HG02678 (cell line): ENCODE results near the gene GPR17.

Experiments used
- ATAC-seq: cut with Tn5 transposase; IDR thresholded peaks from one replicate; pipeline ENCODE4 v1.9.1; 2021; ENCODE audit warnings: mild to moderate bottlenecking, moderate library complexity; ENCODE audit not compliant: unreplicated experiment

Gene GPR17

DNA sequence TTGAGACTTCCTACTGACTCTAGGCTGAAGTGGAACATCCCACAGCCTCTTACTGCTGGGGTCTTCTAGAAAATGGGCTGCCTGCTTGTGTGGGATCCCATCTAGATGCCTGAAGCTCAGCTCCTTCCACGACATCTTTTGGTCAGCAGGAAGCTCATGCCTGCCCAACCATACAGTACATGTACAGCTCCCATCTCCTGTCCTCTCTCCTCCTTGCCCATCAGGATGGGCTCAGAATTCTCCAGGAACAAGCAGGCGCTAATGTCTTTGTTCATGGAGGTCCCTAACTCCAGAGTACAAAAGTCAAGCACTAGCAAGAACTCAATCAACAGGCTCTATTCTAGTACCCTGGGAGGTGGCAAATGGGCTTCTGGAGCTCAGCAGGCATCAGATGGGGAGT is 31.7 kb upstream of the GPR17 start:
- no peak for ATAC-seq

DNA sequence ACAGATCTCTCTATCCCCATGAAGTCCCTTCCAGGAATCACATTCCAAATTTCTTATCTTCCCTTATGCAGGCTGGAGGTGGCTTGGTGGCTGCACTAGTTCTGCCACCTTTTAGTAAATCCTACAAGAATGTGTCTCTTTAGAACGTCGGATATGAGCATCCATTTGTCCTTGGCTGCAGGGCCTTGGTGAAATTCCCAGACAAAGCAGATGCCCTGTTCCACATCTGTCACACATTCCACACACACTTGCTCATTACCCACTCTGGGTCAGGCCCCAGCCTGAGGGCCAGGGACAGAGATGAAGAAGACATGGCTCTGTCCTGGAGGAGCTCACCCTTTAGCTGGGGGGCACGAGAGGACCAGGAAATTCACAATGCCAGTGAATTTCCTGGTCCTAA is 31.2 kb upstream of the GPR17 start:
- ATAC-seq: no peak

DNA sequence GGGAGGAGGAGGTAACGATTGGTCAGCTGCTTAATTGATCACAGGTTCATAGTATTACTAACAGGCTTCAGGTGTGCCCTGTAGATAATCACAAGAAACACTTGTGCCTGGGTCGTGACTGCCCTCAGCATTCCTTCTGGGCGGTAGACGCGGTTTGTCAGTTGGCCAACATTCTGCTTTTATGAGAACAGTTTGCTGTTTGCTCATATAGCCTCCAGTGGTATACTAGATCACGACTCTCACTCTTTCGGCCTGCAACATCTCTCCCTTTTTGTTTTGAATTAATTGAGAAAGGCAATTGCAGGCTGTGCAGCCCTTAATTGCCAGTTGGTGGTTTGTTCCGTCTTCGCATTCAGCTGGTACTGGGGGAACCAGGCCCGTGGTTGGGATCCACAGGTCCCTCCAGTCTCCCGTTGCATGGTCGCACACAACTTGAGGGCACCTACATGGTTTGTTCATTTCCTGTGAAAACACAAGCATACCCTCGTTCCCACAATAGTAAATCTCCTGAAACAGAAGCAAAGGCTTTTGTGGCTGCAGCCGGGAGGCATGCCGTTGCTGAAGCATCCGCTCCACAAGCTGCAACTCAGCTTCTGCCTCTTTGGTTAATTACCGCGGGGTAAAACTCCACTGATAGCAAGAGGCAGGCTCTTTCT is 30.3 kb upstream of the GPR17 start:
- no peak for ATAC-seq

DNA sequence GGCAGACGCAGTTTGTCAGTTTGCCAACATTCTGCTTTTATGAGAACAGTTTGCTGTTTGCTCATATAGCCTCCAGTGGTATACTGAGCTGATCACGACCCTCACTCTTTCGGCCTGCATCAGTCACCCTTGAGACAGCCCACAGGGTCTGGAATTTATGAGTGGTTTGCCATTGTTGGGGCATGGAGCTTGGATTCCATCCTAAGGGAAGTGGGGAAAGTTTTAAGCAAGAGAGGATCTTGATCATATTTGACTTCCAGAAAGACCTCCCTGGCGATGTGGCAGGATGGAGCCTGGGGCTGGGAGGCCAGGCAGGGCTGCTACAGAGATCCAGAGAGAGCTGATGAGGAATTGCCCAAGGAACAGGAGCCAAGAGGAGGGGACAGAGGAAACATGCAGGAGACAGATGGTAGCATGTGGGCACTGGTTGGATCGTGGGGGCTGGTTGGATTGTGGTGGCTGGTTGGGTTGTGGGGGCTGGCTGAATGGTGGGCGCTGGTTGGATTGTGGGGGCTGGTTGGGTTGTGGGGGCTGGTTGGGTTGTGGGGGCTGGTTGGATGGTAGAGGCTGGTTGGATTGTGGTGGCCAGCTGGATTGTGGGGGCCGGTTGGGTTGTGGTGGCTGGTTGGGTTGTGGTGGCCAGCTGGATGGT is 27.3 kb upstream of the GPR17 start:
- no peak for ATAC-seq

DNA sequence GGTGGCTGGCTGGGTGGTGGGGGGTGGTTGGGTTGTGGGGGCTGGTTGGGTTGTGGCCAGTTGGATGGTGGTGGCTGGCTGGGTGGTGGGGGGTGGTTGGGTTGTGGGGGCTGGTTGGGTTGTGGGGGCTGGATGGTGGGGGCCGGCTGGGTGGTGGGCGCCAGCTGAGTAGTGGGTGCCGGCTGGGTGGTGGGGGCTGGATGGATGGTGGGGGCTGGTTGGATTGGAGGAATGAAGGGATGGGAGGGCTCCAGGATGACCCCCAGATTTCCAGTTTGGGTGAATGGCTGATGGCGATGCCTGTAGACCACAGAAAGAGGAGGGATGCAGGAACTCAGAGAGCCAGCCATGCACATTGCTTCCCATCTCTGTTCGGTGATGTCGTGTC is 26.8 kb upstream of the GPR17 start:
- no peak for ATAC-seq

DNA sequence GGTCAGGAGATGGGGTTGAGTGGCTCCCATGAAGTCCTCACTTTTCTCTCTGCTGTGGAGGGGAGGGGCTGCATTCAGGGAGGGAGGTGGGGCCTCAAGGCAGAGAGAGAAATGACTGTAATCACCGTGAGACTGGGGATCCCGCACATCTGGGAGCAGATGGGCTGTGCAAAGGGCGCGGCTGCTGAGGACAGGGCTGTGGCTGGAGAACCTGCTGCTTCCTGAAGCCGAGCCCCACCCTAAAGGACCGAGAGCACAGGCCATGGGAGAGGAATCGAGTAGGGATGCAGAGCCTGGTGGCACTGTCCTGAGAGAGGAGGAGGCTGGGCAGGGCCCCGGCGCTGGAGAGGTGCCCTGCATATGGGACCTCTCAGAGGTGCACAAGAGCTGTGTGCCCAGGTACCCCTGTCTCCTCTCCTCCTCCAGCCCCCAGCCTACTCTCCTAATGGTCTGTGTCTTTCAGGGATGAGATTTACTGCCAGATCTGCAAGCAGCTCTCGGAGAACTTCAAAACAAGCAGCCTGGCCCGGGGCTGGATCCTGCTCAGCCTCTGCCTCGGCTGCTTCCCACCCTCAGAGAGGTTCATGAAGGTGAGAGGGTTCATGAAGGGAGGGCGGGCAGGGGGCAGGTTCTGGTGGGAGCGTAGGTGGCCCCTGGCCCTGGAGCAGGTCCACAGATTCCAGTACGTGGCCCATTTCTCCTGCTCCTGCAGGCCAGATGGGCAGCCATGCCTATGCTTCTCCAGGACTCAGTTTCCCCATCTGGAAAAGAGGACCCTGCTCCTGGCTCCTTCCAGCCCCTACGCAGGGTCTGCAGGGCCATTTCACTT is 25.9 kb upstream of the GPR17 start:
- ATAC-seq: no peak

DNA sequence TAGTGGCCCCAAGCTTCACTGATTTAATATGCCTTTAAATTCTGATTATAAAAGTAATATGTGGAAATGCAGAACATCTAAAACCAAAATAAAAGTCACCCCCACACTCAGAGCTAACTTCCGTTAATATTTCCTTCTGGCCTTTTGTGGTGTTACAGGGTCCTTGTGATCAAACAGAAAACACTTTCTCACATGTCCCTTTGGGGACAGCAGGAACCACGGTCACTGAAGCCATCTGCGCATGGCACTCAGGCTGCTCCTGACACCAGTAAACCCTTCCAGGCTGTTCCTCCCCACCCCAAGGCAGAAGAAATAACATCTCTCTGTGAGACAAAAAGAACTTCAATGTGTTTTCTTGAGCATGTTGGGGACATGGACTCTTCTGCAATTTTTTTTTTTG is 25.1 kb upstream of the GPR17 start:
- no peak for ATAC-seq

DNA sequence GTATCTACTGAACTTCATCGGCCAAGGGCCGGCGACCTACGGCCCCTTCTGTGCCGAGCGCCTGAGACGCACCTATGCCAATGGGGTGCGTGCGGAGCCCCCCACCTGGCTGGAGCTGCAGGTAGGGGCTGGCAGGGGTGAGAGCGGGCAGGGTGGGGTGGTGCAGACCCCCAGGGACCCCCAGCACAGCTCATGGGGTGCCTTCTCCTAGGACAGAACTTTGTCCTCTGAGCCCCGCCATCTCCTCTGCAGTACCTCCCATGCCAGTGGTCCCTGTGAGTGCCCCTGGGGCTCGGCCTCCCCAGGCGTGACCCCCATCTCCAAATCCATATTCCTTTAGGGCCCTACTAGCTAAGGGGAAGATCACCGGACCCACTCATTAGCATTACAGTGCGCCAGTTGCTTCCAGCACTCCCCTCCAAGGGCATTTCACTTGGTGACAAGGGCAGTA is 23.9 kb upstream of the GPR17 start:
- no peak for ATAC-seq

DNA sequence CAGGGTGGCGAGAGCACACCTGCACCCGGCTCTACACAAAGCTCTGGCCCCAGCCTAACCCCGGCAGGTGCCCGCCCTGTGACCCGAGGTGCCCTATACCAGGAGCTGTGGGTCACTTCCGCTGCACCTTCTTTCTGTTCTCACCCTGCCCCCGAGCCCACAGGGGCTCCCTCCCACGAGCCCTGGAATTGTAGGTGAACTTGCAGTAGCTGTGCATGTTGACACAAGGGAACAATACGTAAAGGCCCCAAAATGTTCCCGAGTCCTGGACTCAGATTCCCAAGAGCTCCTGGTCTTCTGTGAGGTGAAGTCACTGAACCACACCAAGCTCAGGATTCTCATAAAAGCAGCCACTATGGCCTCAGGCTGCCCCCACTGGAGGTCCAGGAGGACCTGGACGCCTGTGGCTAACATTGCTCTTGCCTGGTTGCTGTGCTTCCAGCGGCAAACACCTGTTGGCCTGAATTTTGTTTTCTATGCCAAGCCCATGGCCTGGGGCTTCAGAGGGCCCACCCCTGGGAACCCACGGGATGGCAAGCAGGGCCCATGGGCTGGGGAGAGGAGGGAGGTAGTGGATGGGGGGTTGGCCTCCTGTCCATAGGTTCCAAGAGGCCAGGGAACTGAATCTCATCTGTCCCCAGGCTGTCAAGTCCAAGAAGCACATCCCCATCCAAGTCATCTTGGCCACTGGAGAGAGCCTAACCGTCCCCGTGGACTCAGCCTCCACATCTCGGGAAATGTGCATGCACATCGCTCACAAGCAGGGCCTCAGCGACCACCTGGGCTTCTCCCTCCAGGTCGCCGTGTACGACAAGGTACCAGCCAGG is 23.2 kb upstream of the GPR17 start:
- ATAC-seq: no peak

DNA sequence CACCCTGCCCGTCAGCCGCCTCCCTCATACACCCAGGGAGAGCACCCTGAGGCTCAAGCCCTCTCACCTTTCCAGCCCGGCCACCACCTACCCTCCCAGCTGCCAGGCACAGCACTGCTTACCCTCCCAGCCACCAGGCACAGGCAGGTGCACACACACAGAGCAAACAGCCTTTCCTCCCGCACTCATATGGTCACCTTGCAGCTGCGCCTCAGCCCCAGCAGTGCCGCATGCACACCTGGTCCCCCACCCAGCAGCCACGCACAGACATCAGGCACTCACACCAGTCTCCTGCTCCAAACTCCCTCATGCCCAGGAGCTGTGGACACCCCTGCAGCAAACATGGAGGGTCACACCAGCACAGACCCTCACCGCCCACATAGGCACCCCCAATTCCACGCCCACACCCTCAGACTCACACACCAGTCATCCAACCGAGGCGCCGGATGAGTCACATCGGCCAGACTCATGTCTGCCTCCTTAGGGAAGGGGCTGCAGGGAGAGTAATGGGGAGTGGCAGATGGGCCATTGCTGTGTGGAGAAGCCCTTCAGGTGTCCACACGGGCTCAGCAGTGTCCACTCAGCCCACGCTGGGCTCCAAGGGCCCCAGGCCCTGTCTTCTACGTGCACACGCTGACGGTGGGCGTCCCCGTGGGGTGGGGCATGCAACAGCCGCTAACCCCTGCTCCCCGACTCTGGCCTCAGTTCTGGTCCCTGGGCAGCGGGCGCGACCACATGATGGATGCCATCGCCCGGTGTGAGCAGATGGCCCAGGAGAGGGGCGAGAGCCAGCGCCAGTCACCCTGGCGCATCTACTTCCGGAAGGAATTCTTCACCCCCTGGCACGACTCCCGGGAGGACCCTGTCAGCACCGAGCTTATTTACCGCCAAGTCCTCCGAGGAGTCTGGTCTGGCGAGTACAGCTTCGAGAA is 22.3 kb upstream of the GPR17 start:
- ATAC-seq: no peak

DNA sequence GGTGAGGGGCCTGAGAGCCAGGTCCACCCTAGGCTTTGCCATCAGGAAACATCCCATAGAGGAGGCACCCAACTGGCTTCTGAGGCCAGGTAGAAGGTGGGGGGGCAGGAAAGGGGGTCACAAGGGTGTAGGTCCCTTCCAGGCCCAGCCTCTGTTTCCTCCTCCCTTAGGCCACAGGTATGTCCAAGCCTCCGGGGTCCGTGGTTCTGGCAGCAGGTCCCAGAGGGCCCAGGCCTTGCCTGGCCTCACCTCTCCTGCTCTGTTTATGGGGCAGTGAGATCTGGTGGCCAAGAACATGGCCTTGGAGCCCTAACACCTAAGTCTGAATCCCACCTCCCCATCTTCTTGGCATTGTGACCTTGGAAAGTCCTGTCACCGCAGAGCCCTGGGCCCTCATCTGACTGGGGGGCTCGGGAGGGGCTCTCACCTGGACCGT is 21.6 kb upstream of the GPR17 start:
- ATAC-seq: no peak

DNA sequence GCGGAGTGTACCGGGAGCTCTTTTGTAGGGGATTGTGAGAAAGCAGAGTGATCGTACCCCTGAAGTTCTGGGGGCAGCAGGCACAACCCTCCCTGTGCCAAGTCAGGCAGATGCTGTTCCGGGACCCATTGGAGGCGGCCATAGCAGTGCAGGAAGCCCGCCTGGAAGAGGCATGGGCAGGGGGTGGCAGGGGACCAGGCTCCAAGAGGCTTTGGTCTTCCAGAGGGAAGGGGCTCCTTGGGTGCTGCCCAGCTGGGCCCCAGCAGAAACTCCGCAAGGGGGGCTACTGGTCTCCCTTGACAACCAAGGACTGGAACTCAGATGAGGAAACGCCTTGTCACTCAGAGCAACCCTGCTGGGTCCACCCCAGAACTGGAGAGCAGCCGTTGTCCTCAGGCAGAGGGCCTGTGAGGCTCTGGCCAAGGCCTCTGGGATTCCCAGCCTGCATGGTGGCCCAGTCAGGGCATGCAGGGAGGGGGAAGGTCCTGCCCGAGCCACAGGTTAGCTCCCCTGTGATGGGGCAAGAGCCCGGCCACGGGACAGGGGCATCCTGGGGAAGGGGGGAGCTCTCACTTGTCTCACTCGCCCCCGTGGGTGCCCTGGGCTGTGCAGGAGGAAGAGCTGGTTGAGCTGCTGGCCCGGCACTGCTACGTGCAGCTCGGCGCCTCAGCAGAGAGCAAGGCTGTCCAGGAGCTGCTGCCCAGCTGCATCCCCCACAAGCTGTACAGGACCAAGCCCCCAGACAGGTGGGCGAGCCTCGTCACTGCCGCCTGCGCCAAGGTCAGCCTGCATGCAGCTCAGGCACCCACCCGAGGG is 21.0 kb upstream of the GPR17 start:
- ATAC-seq: no peak

DNA sequence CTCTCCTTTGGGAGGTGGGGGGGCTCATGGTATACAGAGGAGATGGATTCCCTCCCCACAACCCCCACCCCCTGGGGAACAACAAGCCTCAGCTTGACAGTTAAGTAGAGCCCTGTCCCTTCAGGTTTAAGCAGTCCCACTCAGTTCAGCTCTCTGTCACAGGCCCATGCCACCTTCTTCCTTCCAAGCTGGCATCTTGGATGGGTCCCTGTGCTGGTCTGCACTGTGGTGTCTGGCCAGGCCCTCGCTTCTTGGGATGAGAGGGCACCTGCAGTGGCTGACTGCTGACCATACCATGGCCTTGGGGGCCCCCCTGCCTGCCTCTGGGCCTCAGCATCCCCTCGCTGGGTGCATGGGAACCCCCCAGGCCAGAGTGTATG is 20.4 kb upstream of the GPR17 start:
- ATAC-seq: no peak

DNA sequence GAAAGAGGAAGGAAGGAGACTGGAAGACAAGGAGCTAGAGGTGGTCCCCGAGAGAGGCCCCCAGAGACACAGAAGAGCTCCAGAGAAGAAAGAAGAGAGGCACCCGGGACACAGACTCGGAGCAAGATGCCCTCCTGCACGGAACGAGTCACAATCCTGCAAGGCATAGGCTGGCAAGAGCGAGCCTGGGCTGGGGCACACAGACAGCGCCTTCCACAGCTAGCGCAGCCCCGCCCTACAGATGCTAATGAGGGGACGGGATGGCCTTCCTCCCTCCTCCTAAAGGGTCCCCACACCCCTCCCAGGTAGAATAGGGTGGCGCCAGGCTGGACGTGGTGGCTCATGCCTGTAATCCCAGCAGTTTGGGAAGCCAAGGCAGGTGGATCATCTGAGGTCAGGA is 19.8 kb upstream of the GPR17 start:
- ATAC-seq: no peak

DNA sequence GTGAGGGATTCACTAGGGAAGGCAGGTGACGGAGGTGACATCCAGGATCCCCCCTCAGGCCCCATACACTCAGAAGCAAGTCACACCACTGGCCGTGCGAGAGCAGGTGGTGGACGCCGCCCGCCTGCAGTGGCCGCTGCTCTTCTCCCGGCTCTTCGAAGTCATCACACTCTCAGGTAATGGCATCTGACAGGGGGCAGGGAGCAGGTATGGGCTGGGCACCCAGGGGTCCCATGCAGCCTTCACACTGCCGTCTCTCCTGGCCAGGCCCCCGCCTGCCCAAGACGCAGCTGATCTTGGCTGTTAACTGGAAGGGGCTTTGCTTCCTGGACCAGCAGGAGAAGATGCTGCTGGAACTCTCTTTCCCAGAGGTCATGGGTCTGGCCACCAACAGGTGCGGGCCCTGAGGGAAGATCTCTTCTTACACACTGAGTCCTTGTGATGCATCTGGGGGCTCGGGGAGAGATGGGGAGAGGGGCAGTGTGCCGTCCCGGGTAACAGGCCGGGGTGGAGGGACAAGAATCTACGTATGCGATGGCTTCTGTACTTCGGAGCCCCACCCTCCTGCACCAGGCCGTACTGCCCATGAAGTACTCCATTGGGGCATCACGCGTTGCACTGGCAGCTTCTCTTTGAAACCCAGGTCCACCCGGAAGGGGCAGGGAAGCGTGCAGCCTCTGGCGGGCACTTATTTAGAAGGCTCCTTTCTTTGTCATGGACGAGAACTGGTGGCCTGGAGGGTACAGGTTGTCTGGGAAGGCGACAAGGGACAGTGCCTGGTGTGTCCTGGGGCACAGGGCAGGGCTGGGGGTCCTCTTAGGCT is 18.8 kb upstream of the GPR17 start:
- ATAC-seq: no peak

DNA sequence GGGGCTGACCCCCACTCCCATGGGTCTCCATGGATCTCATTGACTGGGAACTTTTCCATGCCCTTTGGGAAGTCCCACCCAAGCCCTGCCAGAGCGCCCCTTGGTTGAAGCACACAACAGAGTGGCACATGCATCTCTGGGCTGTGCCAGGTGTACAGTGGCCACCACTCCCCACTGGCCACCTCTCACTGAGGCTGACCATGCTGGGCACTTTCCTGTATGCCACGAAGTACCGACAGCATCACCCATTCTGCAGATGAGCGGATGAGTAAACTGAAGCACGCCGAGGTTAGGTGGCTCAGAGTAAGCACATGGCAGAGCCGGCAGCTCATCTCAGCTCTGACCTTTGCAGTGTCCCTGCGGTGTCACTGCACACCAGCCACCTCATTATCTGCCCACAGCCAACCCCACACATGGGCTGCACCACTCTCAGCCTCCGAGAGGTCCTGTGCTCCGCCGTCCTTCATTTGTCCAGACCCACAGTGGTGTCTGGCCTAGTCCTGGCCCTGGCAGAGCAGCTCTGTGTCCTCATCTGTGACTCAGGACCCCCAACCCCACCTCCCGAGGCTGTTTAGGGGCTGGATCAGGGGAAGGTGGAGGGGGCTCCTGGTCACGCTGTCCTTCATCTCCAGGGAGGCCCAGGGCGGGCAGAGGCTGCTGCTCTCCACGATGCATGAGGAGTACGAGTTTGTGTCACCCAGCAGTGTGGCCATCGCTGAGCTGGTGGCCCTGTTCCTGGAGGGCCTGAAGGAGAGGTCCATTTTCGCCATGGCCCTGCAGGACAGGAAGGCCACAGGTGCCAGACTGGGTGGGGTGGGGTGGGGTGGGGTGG is 18.0 kb upstream of the GPR17 start:
- no peak for ATAC-seq

DNA sequence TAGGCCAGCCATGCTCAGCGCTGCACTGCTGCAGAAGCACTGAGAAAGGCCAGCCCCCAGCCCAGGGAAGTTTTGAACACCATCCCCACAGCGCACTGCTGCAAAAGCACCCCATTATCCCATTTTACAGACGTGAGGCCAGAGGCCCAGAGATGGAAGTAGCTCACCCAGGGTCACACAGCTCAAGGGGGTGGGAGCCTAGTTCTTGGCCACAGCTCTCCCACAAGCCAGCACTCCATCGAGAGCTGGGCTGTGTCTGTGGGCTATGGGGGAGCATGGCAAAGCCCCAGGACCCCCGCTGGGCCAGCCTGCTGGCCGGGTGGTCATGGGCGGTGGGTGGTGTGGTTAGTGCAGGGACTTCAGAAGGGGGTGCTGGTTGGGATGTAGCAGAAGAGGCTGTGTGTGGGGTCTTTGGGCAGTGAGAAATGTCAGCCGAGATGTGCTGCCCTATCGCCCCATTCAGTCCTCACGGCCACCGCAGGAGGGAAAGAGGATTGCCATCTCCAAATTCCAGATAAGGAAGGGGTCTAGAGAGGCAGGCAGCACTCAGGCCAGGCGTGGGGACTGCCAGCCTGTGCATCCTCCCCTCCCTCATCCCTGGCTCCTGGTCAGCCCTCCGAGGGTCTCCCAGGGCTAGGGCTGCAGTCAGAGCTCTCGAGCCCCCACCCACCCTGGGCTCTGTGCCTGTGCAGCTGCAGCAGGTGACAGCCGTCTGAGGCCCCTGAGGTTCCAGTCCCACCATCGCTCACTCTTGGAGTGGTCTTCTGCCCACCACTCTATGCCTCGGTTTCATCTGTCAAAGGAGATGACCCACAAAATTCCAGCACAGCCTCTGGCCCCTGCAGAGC is 17.0 kb upstream of the GPR17 start:
- no peak for ATAC-seq
